GM12878 (cell line): Measurements from ENCODE around the gene VSTM4. TPM values are rescaled to one million over a fixed set of nuclear protein-coding genes. Genes with fewer than 3 reads are reported as not detected.

ENCODE experiments used
- ATAC-seq: fragments of 200-7000 bp; cut with Tn5 transposase; 3 replicates; pipeline ENCODE4 v1.9.1; 2020; ENCODE audit warnings: mild to moderate bottlenecking, moderate library complexity
- BruUV-seq: library from RNA; stranded (reverse); fragments of 400-500 nt; replicated peaks from 2 replicates; lab custom pipeline; 2021; lab: Mats Ljungman, UMichigan
- CTCF ChIA-PET: fragments of 300-600 bp; sonication (Branson Sonifier 250); formaldehyde crosslinking; extraction: SDS; loops from one replicate; lab custom pipeline; 2021; ENCODE audit warnings: inconsistent platforms; lab: Yijun Ruan, JAX
- POLR2A ChIA-PET: fragments of 350-600 bp; formaldehyde crosslinking; extraction: SDS; loops from one replicate; lab custom pipeline; 2021; ENCODE audit warnings: inconsistent platforms; lab: Charles Lee
- RAD21 ChIA-PET: fragments of 300-600 bp; sonication (Branson Sonifier 250); formaldehyde crosslinking; loops from one replicate; lab custom pipeline; 2023; ENCODE audit warnings: antibody characterized with exemption; ENCODE audit not compliant: unreplicated experiment; lab: Charles Lee
- SMC1A ChIA-PET: fragments of 300-600 bp; sonication (Branson Sonifier 250); formaldehyde crosslinking; loops from one replicate; lab custom pipeline; 2023; ENCODE audit not compliant: unreplicated experiment, uncharacterized antibody; lab: Charles Lee
- DNase-seq: peaks from one replicate; pipeline ENCODE4 v3.0.0-alpha.2; 2011; ENCODE audit warnings: low read depth, low spot score
- FAIRE-seq: peaks from 3 replicates; lab custom pipeline; 2011; peaks lifted over from hg19 to GRCh38; lab: Jason Lieb, UNC
- H2AFZ ChIP-seq: 2 replicates; pipeline ENCODE4 v1.6.0; 2011; ENCODE audit warnings: low read depth, low read length, control low read depth; ENCODE audit not compliant: control insufficient read depth
- H3K27ac ChIP-seq: 2 replicates; pipeline ENCODE4 v1.5.1; 2011; ENCODE audit warnings: control low read depth; ENCODE audit not compliant: control insufficient read depth, insufficient read depth
- H3K27me3 ChIP-seq, 2 experiments: replicated peaks in 1 of 2; 2 replicates each; pipeline versions ENCODE4 v1.6.0 to v1.6.1; 2011; ENCODE audit warnings: low read length in 1 of 2; ENCODE audit not compliant: control insufficient read depth in 2 of 2, insufficient read depth in 2 of 2
- H3K36me3 ChIP-seq, 2 experiments: 2 replicates each; pipeline ENCODE4 v1.5.1; 2011; ENCODE audit warnings: low read length in 1 of 2; ENCODE audit not compliant: control insufficient read depth in 2 of 2, insufficient read depth in 2 of 2
- H3K4me1 ChIP-seq: 2 replicates; pipeline ENCODE4 v1.6.1; 2011; ENCODE audit warnings: mild to moderate bottlenecking, low read length, moderate library complexity, mixed read lengths; ENCODE audit not compliant: control insufficient read depth, insufficient read depth
- H3K4me2 ChIP-seq: 2 replicates; pipeline ENCODE4 v1.6.0; 2011; ENCODE audit warnings: control low read depth; ENCODE audit not compliant: control insufficient read depth, insufficient read depth
- H3K4me3 ChIP-seq: fragments of 200-600 bp; sonication (generic); 2 replicates; pipeline ENCODE4 v1.5.1; 2016
- H3K79me2 ChIP-seq: 2 replicates; pipeline ENCODE4 v1.6.0; 2011; ENCODE audit warnings: low read length; ENCODE audit not compliant: control insufficient read depth, insufficient read depth
- H3K9ac ChIP-seq: 2 replicates; pipeline ENCODE4 v1.8.0; 2011; ENCODE audit warnings: low read length, control low read depth, mixed read lengths; ENCODE audit not compliant: control insufficient read depth, insufficient read depth
- H3K9me3 ChIP-seq: replicated peaks from 3 replicates; pipeline ENCODE4 v1.5.1; 2011; ENCODE audit warnings: mild to moderate bottlenecking, low read length; ENCODE audit not compliant: control insufficient read depth, insufficient read depth
- H4K20me1 ChIP-seq: 2 replicates; pipeline ENCODE4 v1.6.0; 2011; ENCODE audit not compliant: control insufficient read depth, insufficient read depth
- BMI1 ChIP-seq: fragments of 450-650 bp; IDR thresholded peaks from 2 replicates; pipeline ENCODE4 v1.6.1; 2016; ENCODE audit warnings: mild to moderate bottlenecking, moderate library complexity, borderline replicate concordance
- CBFB ChIP-seq: IDR thresholded peaks from 2 replicates; pipeline ENCODE4 v1.6.1; 2016; ENCODE audit warnings: antibody characterized with exemption, low read depth
- CHD1 ChIP-seq: IDR thresholded peaks from 2 replicates; pipeline ENCODE4 v1.6.1; 2012; ENCODE audit warnings: low read depth, low read length, improper control_type of control experiment
- E4F1 ChIP-seq: fragments of 450-650 bp; IDR thresholded peaks from 2 replicates; pipeline ENCODE4 v1.6.1; 2018; ENCODE audit warnings: borderline replicate concordance, mild to moderate bottlenecking; ENCODE audit not compliant: partially characterized antibody
- ETV6 ChIP-seq, 2 experiments: fragments of 450-650 bp in 1 of 2; IDR thresholded peaks in 1 of 2; conservative IDR thresholded peaks in 1 of 2; 2 replicates each; pipeline ENCODE4 v1.6.1; 2014; ENCODE audit warnings: antibody characterized with exemption in 1 of 2, borderline replicate concordance in 1 of 2, low read depth in 1 of 2, mild to moderate bottlenecking in 1 of 2, moderate library complexity in 1 of 2
- IKZF2 ChIP-seq, 2 experiments: fragments of 450-650 bp; IDR thresholded peaks; 2 replicates each; pipeline ENCODE4 v1.6.1; 2017; ENCODE audit warnings: mild to moderate bottlenecking in 2 of 2, moderate library complexity in 2 of 2
- KLF5 ChIP-seq: fragments of 450-650 bp; IDR thresholded peaks from 2 replicates; pipeline ENCODE4 v1.6.1; 2014; ENCODE audit warnings: mild to moderate bottlenecking; ENCODE audit not compliant: partially characterized antibody
- MAX ChIP-seq: IDR thresholded peaks from 2 replicates; pipeline ENCODE4 v1.6.1; 2012; ENCODE audit warnings: low read depth, low read length, improper control_type of control experiment
- MLLT1 ChIP-seq: fragments of 450-650 bp; IDR thresholded peaks from 2 replicates; pipeline ENCODE4 v1.6.1; 2016; ENCODE audit warnings: mild to moderate bottlenecking
- RAD21 ChIP-seq: IDR thresholded peaks from 2 replicates; pipeline ENCODE4 v1.6.1; 2011; ENCODE audit warnings: mild to moderate bottlenecking, low read depth, low read length, moderate library complexity; ENCODE audit not compliant: insufficient read depth
- ZNF24 ChIP-seq: fragments of 450-650 bp; IDR thresholded peaks from 2 replicates; pipeline ENCODE4 v1.6.1; 2017; ENCODE audit warnings: antibody characterized with exemption, mild to moderate bottlenecking
- ZSCAN29 ChIP-seq: fragments of 450-650 bp; IDR thresholded peaks from 2 replicates; pipeline ENCODE4 v1.6.1; 2017; ENCODE audit warnings: mild to moderate bottlenecking, moderate library complexity
- WGBS: methylation state at CpG from one replicate; pipeline ENCODE4 v1.1.6; 2016; ENCODE audit warnings: low lambda C conversion rate; ENCODE audit not compliant: insufficient replicate concordance, insufficient coverage; ENCODE audit errors: missing lambda C conversion rate; 5-methylcytosine and 5-hydroxymethylcytosine counted together
- in situ Hi-C: fragments of 300-500 bp; cut with MboI; formaldehyde crosslinking; loops from 9 replicates; pipeline ENCODE4 v1.14.3; 2018; ENCODE audit warnings: mixed read lengths
- intact Hi-C: fragments of 100-400 bp; cut with micrococcal nuclease; formaldehyde crosslinking; loops from one replicate; pipeline ENCODE4 v1.14.2; 2022; ENCODE audit not compliant: unreplicated experiment
- polyA plus RNA-seq, 11 experiments: library from polyadenylated mRNA; depleted of rRNA in 4 of 11; unstranded in 6 of 11; stranded (reverse) in 5 of 11; fragments of >200 nt; fragmentation: Nextera tagmentation in 4 of 11; fragmentation: Illumina TruSeq in 1 of 11; extraction: Ambion mirVana in 4 of 11; extraction: Trizol in 1 of 11; gene quantifications; 1 replicate in 1 of 11; 2 replicates in 10 of 11; pipeline versions ENCODE4 v1.2.1 to v1.2.3, GENCODE V29; 2011 to 2016; ENCODE audit warnings: inconsistent platforms in 2 of 11, missing spikeins in 2 of 11, low read depth in 1 of 11
- total RNA-seq, 4 experiments: library from RNA; depleted of rRNA in 3 of 4; stranded (reverse); fragments of >200 nt in 3 of 4; fragmentation: Illumina TruSeq in 1 of 4; extraction: Trizol in 1 of 4; gene quantifications; 2 replicates each; pipeline versions ENCODE4 v1.2.1 to v1.2.3, GENCODE V29; 2013 to 2021

Gene VSTM4
- total and polyA plus RNA-seq, 10 of the 15 experiments (the other 5 are each of a cell fraction or from before 2014, with no cell fraction given) = 0.01 to 0.14 (median 0.02) TPM; not detected in 7

- TF ChIP-seq MLLT1 = no peak
- TF ChIP-seq BMI1 = no peak
- TF ChIP-seq KLF5 = no peak
- TF ChIP-seq CBFB = no peak
- TF ChIP-seq MAX = no peak
- TF ChIP-seq, all 136 proteins: peak for 0
Observed at GRCh38 chr10:49068209-49068608, 47.1 kb downstream of the VSTM4 start (continued).

- Histone ChIP-seq H3K36me3 (no peaks in the 10 kb centered on the region), H3K9ac (no peak overlapping the region), H3K27me3 (no peaks in the 10 kb centered on the region; a peak in 1 of 4 replicates), H3K4me1 (no peaks in the 10 kb centered on the region), H3K27ac (no peak overlapping the region), H3K4me2 (no peak overlapping the region), H3K79me2 (no peaks in the 10 kb centered on the region), H4K20me1 (no peaks in the 10 kb centered on the region; the same call in 1 of the 2 replicates), H3K4me3 (no peak overlapping the region), H3K9me3 (peaks cover 2% of the 10 kb centered on the region; the same call in 1 of the 3 replicates), H2AFZ (no peak overlapping the region)
- RAD21 ChIA-PET = no interaction called here
- SMC1A ChIA-PET = no interaction called here
- CTCF ChIA-PET = no interaction called here
- no peak for ATAC-seq
- 31% methylated on average over 5 of the region's 5 CpGs for WGBS
- no peak for FAIRE-seq
- POLR2A ChIA-PET = no interaction called here
- TF ChIP-seq RAD21 (no peak), ETV6 (conservative IDR thresholded peaks at IDR 0.05 in 1 of 2, IDR thresholded peaks at IDR 0.05 in 1 of 2; ENCODE audit: borderline replicate concordance in 1 of 2, low read depth in 1 of 2) (no peak), ZSCAN29 (no peak), ZNF24 (no peak), E4F1 (no peak), CHD1 (no peak), IKZF2 (IDR thresholded peaks at IDR 0.05) (no peak), KLF5 (no peak)
- in situ Hi-C loops (no loop called here), intact Hi-C loops (no loop called here)
- no peak for DNase-seq
- no TSS peak for BruUV-seq
Observed at GRCh38 chr10:49066944-49067730, 48.2 kb downstream of the VSTM4 start.
